Fibroblast of skin of right biceps (primary cell): ENCODE data around the gene ISG15.

Source experiments
- DNase-seq: peaks from one replicate; pipeline ENCODE4 v3.0.0-alpha.2; 2013

ISG15 gene

GRCh38 chr1:1013105-1013921, at the start of gene ISG15:
Gene ISG15, plus strand, starts transcription at chr1:1013497. Its CDS starts 77 bp downstream, at chr1:1013574.
- DNase-seq: peak; percentile 86

GRCh38 chr1:963746-964525, 49.4 kb upstream of the ISG15 start:
- no peak for DNase-seq

- DNase-seq: no peak
These were observed 48.4 kb upstream of the ISG15 start for GRCh38 chr1:964691-965525.

GRCh38 chr1:965526-966134, 47.7 kb upstream of the ISG15 start:
- DNase-seq: no peak

GRCh38 chr1:966135-966703, 47.1 kb upstream of the ISG15 start, which contains the start of gene PLEKHN1:
Gene PLEKHN1, plus strand, starts transcription at chr1:966482. Its CDS starts 50 bp downstream, at chr1:966532.
- peak; percentile 66 for DNase-seq

- peak; percentile 74 for DNase-seq
These were observed 46.5 kb upstream of the ISG15 start for GRCh38 chr1:966704-967300.

- no peak for DNase-seq
These were observed 45.6 kb upstream of the ISG15 start for GRCh38 chr1:967466-968343.

GRCh38 chr1:969260-969855, 43.9 kb upstream of the ISG15 start:
- no peak for DNase-seq

- no peak for DNase-seq
These were observed 42.9 kb upstream of the ISG15 start for GRCh38 chr1:970242-970972.

GRCh38 chr1:970973-971730, 42.1 kb upstream of the ISG15 start:
- no peak for DNase-seq

- DNase-seq: no peak
These were observed 41.4 kb upstream of the ISG15 start for GRCh38 chr1:971751-972506.

- no peak for DNase-seq
These were observed 40.4 kb upstream of the ISG15 start for GRCh38 chr1:972726-973458.

- no peak for DNase-seq
These were observed 39.6 kb upstream of the ISG15 start for GRCh38 chr1:973459-974292.

- no peak for DNase-seq
These were observed 39.0 kb upstream of the ISG15 start for GRCh38 chr1:974293-974640.

- no peak for DNase-seq
These were observed 38.5 kb upstream of the ISG15 start for GRCh38 chr1:974687-975328.

- no peak for DNase-seq
These were observed 37.9 kb upstream of the ISG15 start for GRCh38 chr1:975365-975764.
